ENCODE measurements around the gene RPL37. TPM values are rescaled to one million over a fixed set of nuclear protein-coding genes. Genes with fewer than 3 reads are reported as not detected.
"Not testable (repeated sequence)": the region's sequence is repeated elsewhere in the genome, so short reads cannot be mapped to it uniquely, and the experiment has no call there.

RPL37 gene
- total RNA-seq, 4 donors from 2014 or later = 64.0 to 132 (median 91.4) TPM

GRCh38 chr5:40866844-40867243 is 31.8 kb upstream of the RPL37 start:
- WGBS, 2 donors (ENCODE audit: low coverage in 1 of 2) = 69 to 76% methylated on average over 3 of the region's 5 CpGs

DNA sequence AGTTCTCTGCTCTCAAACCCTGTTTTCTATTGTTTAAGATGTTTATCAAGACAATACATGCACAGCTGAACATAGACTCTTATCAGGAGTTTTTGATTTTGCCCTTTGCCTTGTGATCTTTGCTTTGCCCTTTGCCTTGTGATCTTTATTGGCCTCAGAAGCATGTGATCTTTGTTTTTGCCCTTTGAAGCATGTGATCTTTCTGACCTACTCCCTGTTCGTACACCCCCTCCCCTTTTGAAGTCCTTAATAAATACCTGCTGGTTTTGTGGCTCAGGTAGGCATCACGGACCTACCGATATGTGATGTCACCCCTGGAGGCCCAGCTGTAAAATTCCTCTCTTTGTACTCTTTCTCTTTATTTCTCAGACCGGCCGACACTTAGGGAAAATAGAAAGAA is 30.0 kb upstream of the RPL37 start:
- H3K4me3 ChIP-seq, H3K27ac ChIP-seq, H3K27me3 ChIP-seq, H3K4me1 ChIP-seq, ATAC-seq, H3K36me3 ChIP-seq: not testable (repeated sequence)
- peaks cover 0 to 15% (median 0%) of the 10 kb centered on the region in 3 donors for H3K9me3 ChIP-seq
- 95 to 100% methylated on average over 4 to 5 of the region's 5 CpGs for WGBS, 2 donors (ENCODE audit: low coverage in 1 of 2)

More at GRCh38 chr5:40866844-40867243, 31.8 kb upstream of the RPL37 start:
- no peaks in the 10 kb centered on the region for H3K4me1 ChIP-seq
- no peaks in the 10 kb centered on the region for H3K36me3 ChIP-seq
- no peak for ATAC-seq
- TF ChIP-seq POLR2AphosphoS5 (IDR thresholded peaks at IDR 0.05) (no peak), CTCF (IDR thresholded peaks at IDR 0.05) (no peak), POLR2A (IDR thresholded peaks at IDR 0.05) (no peak), EP300 (IDR thresholded peaks at IDR 0.05) (no peak)
- H3K4me3 ChIP-seq = no peak overlapping the region
- peaks cover 6% of the 10 kb centered on the region for H3K27me3 ChIP-seq
- peaks cover 0 to 15% (median 0%) of the 10 kb centered on the region in 3 donors for H3K9me3 ChIP-seq
- H3K27ac ChIP-seq = no peak overlapping the region

DNA sequence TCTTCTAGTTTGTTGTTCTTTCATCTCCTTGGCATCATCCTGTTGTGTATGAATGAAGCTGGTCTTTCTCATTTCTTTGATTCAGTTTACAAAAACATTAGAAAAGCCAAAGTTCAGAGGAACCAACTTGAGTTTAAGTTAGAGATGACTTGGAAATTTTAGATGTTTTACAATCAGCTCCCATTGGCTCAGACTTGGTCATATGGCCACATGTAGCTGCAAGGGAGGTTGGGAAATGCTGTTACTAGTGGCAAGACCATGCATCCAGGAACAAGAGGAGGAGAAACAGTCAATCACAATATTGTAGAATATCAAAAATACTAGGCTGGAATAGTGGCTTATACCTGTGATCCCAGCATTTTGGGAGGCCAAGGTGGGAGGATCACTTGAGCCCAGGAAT is 25.7 kb upstream of the RPL37 start:
- no peaks in the 10 kb centered on the region for H3K27me3 ChIP-seq
- no peaks in the 10 kb centered on the region for H3K4me1 ChIP-seq
- no peak overlapping the region for H3K4me3 ChIP-seq
- H3K27ac ChIP-seq = no peak overlapping the region
- H3K9me3 ChIP-seq = peaks cover 0 to 15% (median 0%) of the 10 kb centered on the region in 3 donors
- H3K36me3 ChIP-seq = no peaks in the 10 kb centered on the region
- ATAC-seq = no peak
- TF ChIP-seq POLR2A (IDR thresholded peaks at IDR 0.05) = no peak
- TF ChIP-seq EP300 (IDR thresholded peaks at IDR 0.05) = no peak
- no peak for TF ChIP-seq POLR2AphosphoS5 (IDR thresholded peaks at IDR 0.05)
- no peak for TF ChIP-seq CTCF (IDR thresholded peaks at IDR 0.05)

- H3K4me1 ChIP-seq = no peaks in the 10 kb centered on the region
- 39 to 52% methylated on average over 3 of the region's 4 CpGs for WGBS, 2 donors (ENCODE audit: low coverage in 1 of 2)
- no peak overlapping the region for H3K4me3 ChIP-seq
- no peak for TF ChIP-seq POLR2A (IDR thresholded peaks at IDR 0.05)
- TF ChIP-seq EP300 (IDR thresholded peaks at IDR 0.05) = no peak
- TF ChIP-seq POLR2AphosphoS5 (IDR thresholded peaks at IDR 0.05) = no peak
- H3K27ac ChIP-seq = no peak overlapping the region
- H3K36me3 ChIP-seq = peaks cover 0 to 30% of the 10 kb centered on the region in 2 donors
- H3K27me3 ChIP-seq = no peaks in the 10 kb centered on the region
- H3K9me3 ChIP-seq = no peaks in the 10 kb centered on the region
- no peak for ATAC-seq
Measured at GRCh38 chr5:40853632-40854192, 18.7 kb upstream of the RPL37 start.

DNA sequence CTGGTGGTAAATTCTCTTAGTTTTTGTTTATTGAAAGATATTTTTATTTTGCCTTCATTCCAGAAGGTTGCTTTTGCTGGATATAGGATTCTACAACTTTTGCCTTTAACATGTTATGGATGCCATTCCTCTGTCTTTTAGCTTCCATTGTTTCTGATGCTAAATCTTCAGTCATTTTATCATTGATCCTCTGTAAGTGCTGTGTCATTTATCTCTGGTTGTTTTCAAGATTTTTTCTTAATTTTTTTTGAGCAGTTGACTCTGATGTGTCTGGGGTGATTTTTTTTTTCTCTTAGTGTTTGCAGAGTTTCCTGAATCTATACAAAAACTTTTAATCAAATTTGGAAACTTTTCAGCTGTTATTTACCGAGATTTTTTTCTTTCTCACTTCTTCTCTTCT is 12.5 kb upstream of the RPL37 start:
- Histone ChIP-seq H3K9me3 (no peaks in the 10 kb centered on the region), H3K36me3 (peaks cover 0 to 12% of the 10 kb centered on the region in 2 donors), H3K27me3 (no peaks in the 10 kb centered on the region), H3K4me3 (no peak overlapping the region), H3K27ac (no peak overlapping the region), H3K4me1 (no peaks in the 10 kb centered on the region)
- TF ChIP-seq POLR2A (IDR thresholded peaks at IDR 0.05) = no peak
- 92% methylated on average over 1 of the region's 1 CpG; no CpG with 5 or more reads in 1 of the 2 donors for WGBS, 2 donors (ENCODE audit: low coverage in 1 of 2)
- ATAC-seq = no peak

- Histone ChIP-seq H3K4me1 (no peaks in the 10 kb centered on the region), H3K4me3 (no peak overlapping the region), H3K27me3 (no peaks in the 10 kb centered on the region), H3K27ac (no peak overlapping the region), H3K9me3 (no peaks in the 10 kb centered on the region), H3K36me3 (peaks cover 0 to 7% of the 10 kb centered on the region in 2 donors)
- WGBS, 2 donors (ENCODE audit: low coverage in 1 of 2) = 65 to 73% methylated on average over 2 of the region's 2 CpGs
- no peak for ATAC-seq
- no peak for TF ChIP-seq CTCF (IDR thresholded peaks at IDR 0.05)
- no peak for TF ChIP-seq POLR2A (IDR thresholded peaks at IDR 0.05)
- no peak for TF ChIP-seq EP300 (IDR thresholded peaks at IDR 0.05)
- no peak for TF ChIP-seq POLR2AphosphoS5 (IDR thresholded peaks at IDR 0.05)
Measured at GRCh38 chr5:40846371-40846770, 11.3 kb upstream of the RPL37 start.
